GM12878 (cell line): Measurements from ENCODE around the gene SAMD1. TPM values are rescaled to one million over a fixed set of nuclear protein-coding genes. Genes with fewer than 3 reads are reported as not detected.
A peak's percentile ranks its signal among the peaks of the same experiment; 100 is the strongest.
"Not testable (repeated sequence)": the region's sequence is repeated elsewhere in the genome, so short reads cannot be mapped to it uniquely, and the experiment has no call there.

Source experiments
- ATAC-seq: fragments of 200-7000 bp; cut with Tn5 transposase; 3 replicates; pipeline ENCODE4 v1.9.1; 2020; ENCODE audit warnings: mild to moderate bottlenecking, moderate library complexity
- BruUV-seq: library from RNA; stranded (reverse); fragments of 400-500 nt; replicated peaks from 2 replicates; lab custom pipeline; 2021; lab: Mats Ljungman, UMichigan
- CTCF ChIA-PET: fragments of 300-600 bp; sonication (Branson Sonifier 250); formaldehyde crosslinking; extraction: SDS; loops from one replicate; lab custom pipeline; 2021; ENCODE audit warnings: inconsistent platforms; lab: Yijun Ruan, JAX
- POLR2A ChIA-PET: fragments of 350-600 bp; formaldehyde crosslinking; extraction: SDS; loops from one replicate; lab custom pipeline; 2021; ENCODE audit warnings: inconsistent platforms; lab: Charles Lee
- RAD21 ChIA-PET: fragments of 300-600 bp; sonication (Branson Sonifier 250); formaldehyde crosslinking; loops from one replicate; lab custom pipeline; 2023; ENCODE audit warnings: antibody characterized with exemption; ENCODE audit not compliant: unreplicated experiment; lab: Charles Lee
- SMC1A ChIA-PET: fragments of 300-600 bp; sonication (Branson Sonifier 250); formaldehyde crosslinking; loops from one replicate; lab custom pipeline; 2023; ENCODE audit not compliant: unreplicated experiment, uncharacterized antibody; lab: Charles Lee
- DNase-seq: peaks from one replicate; pipeline ENCODE4 v3.0.0-alpha.2; 2011; ENCODE audit warnings: low read depth, low spot score
- FAIRE-seq: peaks from 3 replicates; lab custom pipeline; 2011; peaks lifted over from hg19 to GRCh38; lab: Jason Lieb, UNC
- H2AFZ ChIP-seq: 2 replicates; pipeline ENCODE4 v1.6.0; 2011; ENCODE audit warnings: low read depth, low read length, control low read depth; ENCODE audit not compliant: control insufficient read depth
- H3K27ac ChIP-seq: 2 replicates; pipeline ENCODE4 v1.5.1; 2011; ENCODE audit warnings: control low read depth; ENCODE audit not compliant: control insufficient read depth, insufficient read depth
- H3K27me3 ChIP-seq, 2 experiments: replicated peaks in 1 of 2; 2 replicates each; pipeline versions ENCODE4 v1.6.0 to v1.6.1; 2011; ENCODE audit warnings: low read length in 1 of 2; ENCODE audit not compliant: control insufficient read depth in 2 of 2, insufficient read depth in 2 of 2
- H3K36me3 ChIP-seq, 2 experiments: 2 replicates each; pipeline ENCODE4 v1.5.1; 2011; ENCODE audit warnings: low read length in 1 of 2; ENCODE audit not compliant: control insufficient read depth in 2 of 2, insufficient read depth in 2 of 2
- H3K4me1 ChIP-seq: 2 replicates; pipeline ENCODE4 v1.6.1; 2011; ENCODE audit warnings: mild to moderate bottlenecking, low read length, moderate library complexity, mixed read lengths; ENCODE audit not compliant: control insufficient read depth, insufficient read depth
- H3K4me2 ChIP-seq: 2 replicates; pipeline ENCODE4 v1.6.0; 2011; ENCODE audit warnings: control low read depth; ENCODE audit not compliant: control insufficient read depth, insufficient read depth
- H3K4me3 ChIP-seq: fragments of 200-600 bp; sonication (generic); 2 replicates; pipeline ENCODE4 v1.5.1; 2016
- H3K79me2 ChIP-seq: 2 replicates; pipeline ENCODE4 v1.6.0; 2011; ENCODE audit warnings: low read length; ENCODE audit not compliant: control insufficient read depth, insufficient read depth
- H3K9ac ChIP-seq: 2 replicates; pipeline ENCODE4 v1.8.0; 2011; ENCODE audit warnings: low read length, control low read depth, mixed read lengths; ENCODE audit not compliant: control insufficient read depth, insufficient read depth
- H3K9me3 ChIP-seq: replicated peaks from 3 replicates; pipeline ENCODE4 v1.5.1; 2011; ENCODE audit warnings: mild to moderate bottlenecking, low read length; ENCODE audit not compliant: control insufficient read depth, insufficient read depth
- H4K20me1 ChIP-seq: 2 replicates; pipeline ENCODE4 v1.6.0; 2011; ENCODE audit not compliant: control insufficient read depth, insufficient read depth
- ATF7 ChIP-seq: fragments of 450-650 bp; IDR thresholded peaks from 2 replicates; pipeline ENCODE4 v1.6.1; 2016; ENCODE audit warnings: low read depth, mild to moderate bottlenecking
- BHLHE40 ChIP-seq, 2 experiments: fragments of 450-650 bp in 1 of 2; IDR thresholded peaks; 2 replicates each; pipeline ENCODE4 v1.6.1; 2011 to 2017; ENCODE audit warnings: low read depth in 2 of 2, borderline replicate concordance in 1 of 2, improper control_type of control experiment in 1 of 2, low read length in 1 of 2, mild to moderate bottlenecking in 1 of 2
- FOXK2 ChIP-seq: fragments of 450-650 bp; IDR thresholded peaks from 2 replicates; pipeline ENCODE4 v1.6.1; 2017; ENCODE audit warnings: mild to moderate bottlenecking, moderate library complexity
- IKZF1 ChIP-seq: fragments of 450-650 bp; conservative IDR thresholded peaks from 2 replicates; pipeline ENCODE4 v1.6.1; 2017; ENCODE audit warnings: antibody characterized with exemption, mild to moderate bottlenecking
- NBN ChIP-seq: fragments of 450-650 bp; IDR thresholded peaks from 2 replicates; pipeline ENCODE4 v1.6.1; 2016
- RAD21 ChIP-seq: IDR thresholded peaks from 2 replicates; pipeline ENCODE4 v1.6.1; 2011; ENCODE audit warnings: mild to moderate bottlenecking, low read depth, low read length, moderate library complexity; ENCODE audit not compliant: insufficient read depth
- RUNX3 ChIP-seq: IDR thresholded peaks from 2 replicates; pipeline ENCODE4 v1.6.1; 2012; ENCODE audit warnings: low read length, inconsistent platforms
- SMC3 ChIP-seq: IDR thresholded peaks from 2 replicates; pipeline ENCODE4 v1.6.1; 2011; ENCODE audit warnings: low read length, improper control_type of control experiment, borderline replicate concordance
- YY1 ChIP-seq: IDR thresholded peaks from 2 replicates; pipeline ENCODE4 v1.6.1; 2011; ENCODE audit warnings: low read depth, mild to moderate bottlenecking, low read length
- WGBS: methylation state at CpG from one replicate; pipeline ENCODE4 v1.1.6; 2016; ENCODE audit warnings: low lambda C conversion rate; ENCODE audit not compliant: insufficient replicate concordance, insufficient coverage; ENCODE audit errors: missing lambda C conversion rate; 5-methylcytosine and 5-hydroxymethylcytosine counted together
- in situ Hi-C: fragments of 300-500 bp; cut with MboI; formaldehyde crosslinking; loops from 9 replicates; pipeline ENCODE4 v1.14.3; 2018; ENCODE audit warnings: mixed read lengths
- intact Hi-C: fragments of 100-400 bp; cut with micrococcal nuclease; formaldehyde crosslinking; loops from one replicate; pipeline ENCODE4 v1.14.2; 2022; ENCODE audit not compliant: unreplicated experiment
- polyA plus RNA-seq, 11 experiments: library from polyadenylated mRNA; depleted of rRNA in 4 of 11; unstranded in 6 of 11; stranded (reverse) in 5 of 11; fragments of >200 nt; fragmentation: Nextera tagmentation in 4 of 11; fragmentation: Illumina TruSeq in 1 of 11; extraction: Ambion mirVana in 4 of 11; extraction: Trizol in 1 of 11; gene quantifications; 1 replicate in 1 of 11; 2 replicates in 10 of 11; pipeline versions ENCODE4 v1.2.1 to v1.2.3, GENCODE V29; 2011 to 2016; ENCODE audit warnings: inconsistent platforms in 2 of 11, missing spikeins in 2 of 11, low read depth in 1 of 11
- total RNA-seq, 4 experiments: library from RNA; depleted of rRNA in 3 of 4; stranded (reverse); fragments of >200 nt in 3 of 4; fragmentation: Illumina TruSeq in 1 of 4; extraction: Trizol in 1 of 4; gene quantifications; 2 replicates each; pipeline versions ENCODE4 v1.2.1 to v1.2.3, GENCODE V29; 2013 to 2021
- TF ChIP-seq, protein P1 (sequence below), 3 experiments: IDR thresholded peaks in 2 of 3; conservative IDR thresholded peaks in 1 of 3; 2 replicates each; pipeline ENCODE4 v1.5.1; 2011; ENCODE audit warnings: low read depth in 3 of 3, low read length in 3 of 3, mild to moderate bottlenecking in 3 of 3, control low read depth in 2 of 3, moderate library complexity in 2 of 3, inconsistent platforms in 1 of 3, mixed read lengths in 1 of 3; ENCODE audit not compliant: control insufficient read depth in 2 of 3, insufficient read depth in 1 of 3; ENCODE audit errors: extremely low read depth in 1 of 3
- TF ChIP-seq, protein P2 (sequence below): IDR thresholded peaks from 2 replicates; pipeline ENCODE4 v1.6.1; 2012; ENCODE audit warnings: low read length, inconsistent platforms

The SAMD1 gene
- total and polyA plus RNA-seq, 10 of the 15 experiments (the other 5 are each of a cell fraction or from before 2014, with no cell fraction given): 3.0 to 71.7 (median 19.3) TPM

DNA sequence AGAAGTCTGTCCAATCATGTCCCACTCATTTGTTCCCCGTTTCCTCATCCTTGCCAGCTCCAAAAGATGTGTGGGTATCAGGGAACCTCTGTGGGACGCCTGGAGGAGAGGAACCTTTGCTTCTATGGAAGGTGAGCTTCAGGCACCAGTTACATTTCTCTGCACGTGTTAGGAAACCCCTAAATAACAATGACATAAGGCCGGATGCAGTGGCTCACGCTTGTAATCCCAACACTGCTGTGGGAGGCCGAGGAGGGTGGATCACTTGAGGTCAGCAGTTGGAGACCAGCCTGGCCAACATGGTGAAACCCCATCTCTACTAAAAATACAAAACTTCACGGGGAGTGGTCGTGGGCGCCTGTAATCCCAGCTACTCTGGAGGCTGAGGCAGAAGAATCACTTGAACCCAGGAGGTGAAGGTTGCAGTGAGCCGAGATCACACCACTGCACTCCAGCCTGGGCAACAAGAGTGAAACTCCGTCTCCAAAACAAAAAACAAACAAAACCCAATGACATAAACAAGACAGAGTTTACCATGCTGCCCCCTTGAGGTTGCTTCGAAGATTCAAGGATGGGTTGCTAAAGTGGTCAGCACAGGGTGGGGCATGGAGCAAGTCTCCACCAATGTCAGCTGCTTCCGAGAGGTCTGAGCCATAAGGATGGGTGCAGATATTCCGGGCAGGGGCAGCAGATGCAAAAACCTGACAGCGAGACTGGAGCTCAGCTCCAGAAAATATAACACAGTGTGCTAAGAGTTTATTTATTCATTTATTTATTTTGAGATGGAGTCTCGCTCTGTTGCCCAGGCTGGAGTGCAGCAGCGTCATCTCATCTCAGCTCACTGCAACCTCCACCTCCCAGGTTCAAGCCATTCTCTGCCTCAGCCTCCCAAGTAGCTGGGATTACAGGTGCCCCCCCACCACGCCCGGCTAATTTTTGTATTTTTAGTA, 47.6 kb downstream of the SAMD1 start:
- H3K4me2 ChIP-seq, H2AFZ ChIP-seq, H3K9me3 ChIP-seq, in situ Hi-C loops, DNase-seq, H3K27ac ChIP-seq, H3K9ac ChIP-seq, H3K27me3 ChIP-seq, H3K4me3 ChIP-seq, H4K20me1 ChIP-seq, H3K79me2 ChIP-seq, BruUV-seq: not testable (repeated sequence)
- RAD21 ChIA-PET: interaction anchor here (0.7 to 3.9 kb wide), 11 partner anchors 11 to 171 kb away, joined by 3 to 30 read pairs (median 4); partner anchors contain the start of genes DCAF15 and IL27RA
- TF ChIP-seq, protein P1, sequence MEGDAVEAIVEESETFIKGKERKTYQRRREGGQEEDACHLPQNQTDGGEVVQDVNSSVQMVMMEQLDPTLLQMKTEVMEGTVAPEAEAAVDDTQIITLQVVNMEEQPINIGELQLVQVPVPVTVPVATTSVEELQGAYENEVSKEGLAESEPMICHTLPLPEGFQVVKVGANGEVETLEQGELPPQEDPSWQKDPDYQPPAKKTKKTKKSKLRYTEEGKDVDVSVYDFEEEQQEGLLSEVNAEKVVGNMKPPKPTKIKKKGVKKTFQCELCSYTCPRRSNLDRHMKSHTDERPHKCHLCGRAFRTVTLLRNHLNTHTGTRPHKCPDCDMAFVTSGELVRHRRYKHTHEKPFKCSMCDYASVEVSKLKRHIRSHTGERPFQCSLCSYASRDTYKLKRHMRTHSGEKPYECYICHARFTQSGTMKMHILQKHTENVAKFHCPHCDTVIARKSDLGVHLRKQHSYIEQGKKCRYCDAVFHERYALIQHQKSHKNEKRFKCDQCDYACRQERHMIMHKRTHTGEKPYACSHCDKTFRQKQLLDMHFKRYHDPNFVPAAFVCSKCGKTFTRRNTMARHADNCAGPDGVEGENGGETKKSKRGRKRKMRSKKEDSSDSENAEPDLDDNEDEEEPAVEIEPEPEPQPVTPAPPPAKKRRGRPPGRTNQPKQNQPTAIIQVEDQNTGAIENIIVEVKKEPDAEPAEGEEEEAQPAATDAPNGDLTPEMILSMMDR (IDR thresholded peaks at IDR 0.05 in 2 of 3, conservative IDR thresholded peaks at IDR 0.05 in 1 of 3; ENCODE audit: control insufficient read depth in 2 of 3, extremely low read depth in 1 of 3, insufficient read depth in 1 of 3, low read depth in 3 of 3, low read length in 3 of 3): peak; percentile 48 to 55 (median 49); a peak in 5 of 6 replicates
- peak; percentile 31; the same call in 1 of the 2 replicates for TF ChIP-seq NBN
- TF ChIP-seq BHLHE40 (IDR thresholded peaks at IDR 0.05; ENCODE audit: borderline replicate concordance in 1 of 2, low read depth in 2 of 2, low read length in 1 of 2): peak in 1 of 2 experiments; percentile 72; a peak in 2 of 4 replicates
- TF ChIP-seq, protein P2, sequence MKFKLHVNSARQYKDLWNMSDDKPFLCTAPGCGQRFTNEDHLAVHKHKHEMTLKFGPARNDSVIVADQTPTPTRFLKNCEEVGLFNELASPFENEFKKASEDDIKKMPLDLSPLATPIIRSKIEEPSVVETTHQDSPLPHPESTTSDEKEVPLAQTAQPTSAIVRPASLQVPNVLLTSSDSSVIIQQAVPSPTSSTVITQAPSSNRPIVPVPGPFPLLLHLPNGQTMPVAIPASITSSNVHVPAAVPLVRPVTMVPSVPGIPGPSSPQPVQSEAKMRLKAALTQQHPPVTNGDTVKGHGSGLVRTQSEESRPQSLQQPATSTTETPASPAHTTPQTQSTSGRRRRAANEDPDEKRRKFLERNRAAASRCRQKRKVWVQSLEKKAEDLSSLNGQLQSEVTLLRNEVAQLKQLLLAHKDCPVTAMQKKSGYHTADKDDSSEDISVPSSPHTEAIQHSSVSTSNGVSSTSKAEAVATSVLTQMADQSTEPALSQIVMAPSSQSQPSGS: 0 out of 2 replicates have a peak, but pooled peaks have one; percentile 22
- 0 out of 2 replicates have a peak, but pooled peaks have one; percentile 38 for TF ChIP-seq YY1
- TF ChIP-seq IKZF1: peak; percentile 21; the same call in 1 of the 2 replicates
- peak; percentile 69 for TF ChIP-seq ATF7
- TF ChIP-seq FOXK2: peak; percentile 64; the same call in 1 of the 2 replicates
- TF ChIP-seq RAD21: peak; percentile 58
- TF ChIP-seq SMC3: peak; percentile 48; the same call in 1 of the 2 replicates
- 0 out of 2 replicates have a peak, but pooled peaks have one; percentile 13 for TF ChIP-seq RUNX3
- intact Hi-C loops: loop anchor here (1.0 kb wide), 1 partner anchor 163 kb away; no protein-coding TSS in a partner anchor
- peaks cover 11 to 16% of the 10 kb centered on the region in 2 experiments for H3K36me3 ChIP-seq
- POLR2A ChIA-PET: interaction anchor here (0.6 to 1.0 kb wide), 3 partner anchors 41 to 162 kb away, joined by 3 to 6 read pairs (median 3); partner anchors contain the start of gene PODNL1
- H3K4me1 ChIP-seq: peaks cover 15% of the 10 kb centered on the region
- 45% methylated on average over 19 of the region's 19 CpGs for WGBS
- CTCF ChIA-PET: interaction anchor here (0.6 to 9.2 kb wide), 27 partner anchors 10 to 1943 kb away, joined by 3 to 81 read pairs (median 7); partner anchors contain the start of genes ASF1B, DCAF15, IL27RA and MISP3
- peak; percentile 88 for FAIRE-seq
- peak; percentile 83 for ATAC-seq
- SMC1A ChIA-PET: interaction anchor here (0.7 to 1.9 kb wide), 11 partner anchors 10 to 162 kb away, joined by 3 to 7 read pairs (median 3); no protein-coding TSS in a partner anchor
